Pericardium fibroblast (primary cell): ENCODE results near the gene MAGEB1. TPM values are rescaled to one million over a fixed set of nuclear protein-coding genes. Genes with fewer than 3 reads are reported as not detected.

Experiments
- total RNA-seq: library from RNA; depleted of rRNA; stranded (reverse); fragments of >200 nt; gene quantifications from 2 replicates; pipeline ENCODE4 v1.2.3, GENCODE V29; 2015

MAGEB1 gene, protein sequence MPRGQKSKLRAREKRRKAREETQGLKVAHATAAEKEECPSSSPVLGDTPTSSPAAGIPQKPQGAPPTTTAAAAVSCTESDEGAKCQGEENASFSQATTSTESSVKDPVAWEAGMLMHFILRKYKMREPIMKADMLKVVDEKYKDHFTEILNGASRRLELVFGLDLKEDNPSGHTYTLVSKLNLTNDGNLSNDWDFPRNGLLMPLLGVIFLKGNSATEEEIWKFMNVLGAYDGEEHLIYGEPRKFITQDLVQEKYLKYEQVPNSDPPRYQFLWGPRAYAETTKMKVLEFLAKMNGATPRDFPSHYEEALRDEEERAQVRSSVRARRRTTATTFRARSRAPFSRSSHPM
- not detected in 2 replicates for total RNA-seq

DNA sequence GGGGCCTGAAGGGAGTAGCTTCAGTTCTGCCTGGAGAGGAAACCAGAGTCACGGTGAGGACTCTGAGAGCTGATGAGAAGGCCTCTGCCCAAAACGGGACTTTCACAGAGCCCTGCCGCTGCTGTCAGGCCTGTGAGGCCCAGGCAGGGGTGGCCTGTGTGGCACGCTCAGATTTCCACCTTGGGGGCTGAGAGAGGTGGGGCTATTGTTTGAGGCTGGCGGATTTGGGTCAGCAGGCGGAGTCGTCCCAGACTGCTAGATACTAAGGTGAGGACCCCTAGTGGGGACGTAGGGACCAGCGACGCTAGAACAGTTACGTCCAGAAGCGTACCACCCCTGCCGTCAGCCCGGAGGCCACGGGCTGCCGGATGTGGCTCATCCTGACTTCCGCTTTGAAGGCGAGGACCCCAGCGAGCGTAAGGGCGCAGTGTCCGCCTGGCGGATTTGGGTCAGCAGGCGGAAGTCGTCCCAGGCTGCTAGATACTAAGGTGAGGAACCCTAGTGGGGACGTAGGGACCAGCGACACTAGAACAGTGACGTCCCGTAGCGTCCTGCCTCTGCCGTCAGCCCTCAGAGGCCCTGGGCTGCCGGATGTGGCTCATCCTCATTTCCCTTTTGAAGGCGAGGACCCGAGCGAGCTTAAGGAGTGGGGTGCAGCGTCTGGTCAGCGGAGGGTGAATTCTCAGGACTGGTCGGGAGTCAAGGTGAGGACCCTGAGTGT is at the start of gene MAGEB1:
Gene MAGEB1, plus strand, starts transcription at position 378 of the 721 bp plus-strand sequence. CDS start 3,348 bp downstream, outside the sequence.

GRCh38 chrX:30215357-30215843 is 31.5 kb upstream of the MAGEB1 start, which contains the start of gene MAGEB2:
MAGEB2 (plus strand) TSS chrX:30215563; CDS start chrX:30218581, 3,018 bp downstream.

GRCh38 chrX:30230395-30230794 is 16.6 kb upstream of the MAGEB1 start, which contains the start of gene MAGEB3:
MAGEB3 (plus strand) TSS chrX:30230657; CDS start chrX:30235925, 5,268 bp downstream.

GRCh38 chrX:30241724-30242415 is 5.1 kb upstream of the MAGEB1 start, which contains the start of gene MAGEB4:
MAGEB4 (plus strand) TSS chrX:30242000; CDS start chrX:30242136, 136 bp downstream.

Other genes starting within 250 kb of the MAGEB1 start
- not detected in 2 replicates for gene MAGEB2, start 31.6 kb upstream of the MAGEB1 start, total RNA-seq
- gene MAGEB3, start 16.5 kb upstream of the MAGEB1 start, total RNA-seq: not detected in 2 replicates
- gene MAGEB4, start 5.1 kb upstream of the MAGEB1 start, total RNA-seq: not detected in 2 replicates
- gene NR0B1, start 62.2 kb downstream of the MAGEB1 start, total RNA-seq: not detected in 2 replicates